GM20000 (cell line): Measurements from ENCODE around the gene CSNK1G3.

ENCODE experiments used
- DNase-seq: peaks from one replicate; pipeline ENCODE4 v3.0.0; 2012; ENCODE audit warnings: low spot score
- TF ChIP-seq, protein P1 (sequence below): IDR thresholded peaks from 2 replicates; pipeline ENCODE4 v1.5.1; 2012; ENCODE audit warnings: mild to moderate bottlenecking, control low read depth; ENCODE audit errors: extremely low read depth, missing control alignments

Gene CSNK1G3

DNA sequence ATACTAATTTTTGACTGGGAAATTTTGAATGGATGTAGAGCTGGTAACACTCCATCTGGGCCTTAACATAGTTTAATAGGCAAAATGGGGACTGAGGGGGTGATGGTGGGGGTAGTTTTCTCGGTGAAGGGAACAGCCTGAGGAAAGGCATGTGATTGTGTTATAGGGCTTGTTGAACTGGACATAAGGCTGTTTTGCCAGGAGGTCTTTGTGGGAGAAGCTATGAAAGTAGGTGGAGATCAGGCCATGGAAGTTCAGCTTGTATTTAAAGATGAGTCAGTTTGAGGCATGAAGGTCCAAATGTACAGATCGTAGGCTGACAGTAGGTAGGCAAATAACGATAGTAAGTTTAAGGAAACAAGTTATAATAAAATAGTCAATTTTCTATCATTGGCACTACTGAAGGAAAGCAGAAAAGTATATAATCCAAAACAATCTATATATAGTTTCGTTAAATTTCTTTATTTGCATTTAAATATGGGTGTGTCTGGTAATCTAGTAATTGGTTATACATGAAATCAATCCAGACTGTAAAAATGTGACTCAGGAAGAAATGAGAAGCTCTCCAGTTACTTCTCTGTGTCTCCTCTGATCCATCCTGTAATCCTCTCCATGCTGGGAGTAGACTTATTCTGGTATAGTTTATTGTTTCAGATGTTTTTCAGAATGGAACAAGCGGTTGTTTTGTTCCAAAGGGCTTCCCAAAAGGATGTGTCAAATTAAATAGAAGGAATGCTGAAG lies 2.8 kb downstream of the CSNK1G3 start:
- TF ChIP-seq, protein P1, sequence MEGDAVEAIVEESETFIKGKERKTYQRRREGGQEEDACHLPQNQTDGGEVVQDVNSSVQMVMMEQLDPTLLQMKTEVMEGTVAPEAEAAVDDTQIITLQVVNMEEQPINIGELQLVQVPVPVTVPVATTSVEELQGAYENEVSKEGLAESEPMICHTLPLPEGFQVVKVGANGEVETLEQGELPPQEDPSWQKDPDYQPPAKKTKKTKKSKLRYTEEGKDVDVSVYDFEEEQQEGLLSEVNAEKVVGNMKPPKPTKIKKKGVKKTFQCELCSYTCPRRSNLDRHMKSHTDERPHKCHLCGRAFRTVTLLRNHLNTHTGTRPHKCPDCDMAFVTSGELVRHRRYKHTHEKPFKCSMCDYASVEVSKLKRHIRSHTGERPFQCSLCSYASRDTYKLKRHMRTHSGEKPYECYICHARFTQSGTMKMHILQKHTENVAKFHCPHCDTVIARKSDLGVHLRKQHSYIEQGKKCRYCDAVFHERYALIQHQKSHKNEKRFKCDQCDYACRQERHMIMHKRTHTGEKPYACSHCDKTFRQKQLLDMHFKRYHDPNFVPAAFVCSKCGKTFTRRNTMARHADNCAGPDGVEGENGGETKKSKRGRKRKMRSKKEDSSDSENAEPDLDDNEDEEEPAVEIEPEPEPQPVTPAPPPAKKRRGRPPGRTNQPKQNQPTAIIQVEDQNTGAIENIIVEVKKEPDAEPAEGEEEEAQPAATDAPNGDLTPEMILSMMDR, result no peak
- no peak for DNase-seq

DNA sequence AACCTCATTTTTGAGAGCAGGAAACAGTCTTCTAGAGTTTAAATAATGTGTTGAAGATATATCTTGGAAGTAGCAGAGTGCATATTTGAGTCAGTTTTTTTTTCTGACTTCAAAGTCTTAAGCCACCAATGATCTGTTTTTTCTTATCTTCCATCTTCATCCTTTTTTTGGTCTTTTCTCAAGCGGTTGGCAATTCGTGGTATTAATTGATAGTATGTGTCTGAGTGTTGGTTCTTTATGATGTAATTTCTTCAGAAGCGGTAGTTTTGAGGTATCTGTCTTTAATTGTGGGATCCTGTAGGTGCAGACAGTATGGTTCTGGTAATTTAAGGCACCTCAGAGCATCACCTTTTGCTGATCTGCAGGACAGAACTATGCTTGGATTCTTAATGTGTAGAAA lies 3.9 kb downstream of the CSNK1G3 start:
- TF ChIP-seq, protein P1, result no peak

DNA sequence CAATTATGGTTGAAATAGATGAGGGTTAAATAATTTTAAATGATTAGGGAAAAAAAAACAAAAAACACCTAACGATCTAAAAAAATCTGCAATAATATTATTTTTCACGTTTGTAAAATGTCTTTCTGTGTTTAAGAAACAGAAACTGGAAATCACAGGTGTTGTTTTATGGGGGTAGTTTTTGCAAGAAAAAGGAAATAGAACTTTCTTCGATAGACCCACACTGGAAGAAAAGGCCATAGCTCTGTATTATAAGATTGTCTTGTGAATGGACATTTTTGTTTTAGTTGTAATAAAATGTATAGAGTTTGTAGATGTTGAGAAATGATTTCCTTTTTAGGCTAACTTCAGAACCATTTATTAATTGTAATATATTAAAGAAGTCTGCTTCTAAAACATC lies 5.5 kb downstream of the CSNK1G3 start:
- TF ChIP-seq, protein P1, result no peak
- DNase-seq, result peak; percentile 25

More for the DNA sequence above, 3.9 kb downstream of the CSNK1G3 start:
- no peak for DNase-seq

DNA sequence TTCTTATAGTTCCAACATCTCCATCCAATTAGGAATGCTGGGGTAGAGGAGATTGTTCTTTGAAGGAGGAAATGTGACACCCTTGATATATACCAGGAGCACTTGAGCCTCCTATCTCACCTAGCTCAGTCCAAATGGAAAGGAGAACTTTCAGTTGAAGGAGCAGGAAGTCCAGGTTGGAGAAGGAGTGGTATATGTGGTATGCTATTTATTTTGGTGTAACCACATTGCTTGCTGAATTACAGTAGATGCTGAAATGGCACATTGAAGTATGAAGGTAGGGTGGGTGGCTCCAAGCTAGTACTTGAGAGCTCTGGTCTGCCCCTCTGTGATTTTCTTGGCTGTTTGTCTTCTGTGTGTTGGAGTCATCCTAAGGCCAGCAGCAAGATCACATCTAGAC lies 6.1 kb downstream of the CSNK1G3 start:
- TF ChIP-seq, protein P1, result no peak
- no peak for DNase-seq

DNA sequence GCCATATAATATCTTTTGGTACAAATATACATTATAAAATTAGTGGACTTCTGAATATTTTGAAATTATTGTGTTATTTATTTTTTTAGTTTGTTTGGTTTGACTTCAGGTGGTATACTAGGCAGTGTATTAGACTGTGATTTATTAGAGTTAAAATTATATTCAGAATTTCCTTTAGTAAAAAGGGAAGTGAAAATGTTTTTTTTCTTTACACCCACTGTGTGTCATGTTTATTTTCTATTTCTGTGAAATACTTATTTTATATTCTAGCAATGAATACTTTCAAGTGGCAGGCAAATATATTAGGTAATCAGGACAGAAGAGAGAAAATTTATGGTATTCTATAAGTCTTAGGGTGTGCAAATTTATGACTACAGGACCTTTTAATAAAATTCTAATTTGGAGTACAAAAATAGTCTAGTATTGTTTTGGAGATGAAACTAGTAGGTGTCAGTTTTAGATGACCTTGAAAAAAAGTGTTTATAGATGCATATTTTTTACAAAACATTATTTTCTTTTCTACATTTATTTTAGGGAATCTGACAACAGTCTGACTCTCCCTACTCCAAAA lies 8.8 kb downstream of the CSNK1G3 start:
- peak; percentile 26 for DNase-seq
- TF ChIP-seq, protein P1, result no peak

DNA sequence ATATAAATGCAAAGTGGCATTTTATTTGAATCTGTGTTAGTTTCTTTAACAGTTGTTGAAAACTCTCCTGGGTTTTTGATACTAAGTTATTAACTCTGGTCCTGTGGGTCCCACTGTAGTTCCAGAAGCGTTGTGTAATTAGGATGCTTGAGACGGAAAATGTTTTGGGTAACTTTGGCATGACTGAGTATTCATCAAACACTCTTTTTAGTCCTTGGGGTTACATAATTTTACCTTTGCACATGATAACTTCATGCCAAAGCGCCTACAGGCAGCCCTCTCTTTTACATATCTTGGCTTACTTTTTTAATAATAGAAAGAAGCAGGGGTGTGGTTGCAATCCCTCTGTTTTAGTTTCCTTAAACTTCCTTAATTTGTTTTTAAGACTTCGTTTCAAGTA lies 12.2 kb downstream of the CSNK1G3 start:
- TF ChIP-seq, protein P1, result no peak
- no peak for DNase-seq

DNA sequence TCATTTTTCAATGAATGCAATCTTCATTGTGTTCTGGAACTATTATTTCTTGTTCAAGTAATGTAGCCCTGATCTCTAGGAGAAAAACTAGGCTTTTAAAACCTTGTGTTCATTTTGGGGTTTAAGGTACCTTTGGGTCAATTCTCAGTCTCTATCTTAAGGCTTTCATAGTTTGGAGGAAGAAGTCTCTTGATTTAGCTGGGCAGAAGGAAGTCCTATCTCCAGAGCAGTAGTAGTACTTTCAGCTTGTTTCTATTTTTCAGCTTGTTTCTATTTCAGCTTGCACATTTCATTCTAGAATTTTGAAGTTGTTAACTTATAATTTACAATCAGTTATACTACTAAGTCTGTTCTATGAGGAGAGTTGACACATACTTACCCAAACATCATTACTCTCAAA lies 15.2 kb downstream of the CSNK1G3 start:
- TF ChIP-seq, protein P1, result no peak
- DNase-seq, result no peak
